Activated T-cell treated with anti-CD3 and anti-CD28 coated beads, Interleukin-2, amount 50 U/mL, for 4 hours (primary cell): Measurements from ENCODE around the gene UBE2E3. TPM values are rescaled to one million over a fixed set of nuclear protein-coding genes. Genes with fewer than 3 reads are reported as not detected.

Experiments
- ATAC-seq, 2 donors: fragments of 200-7000 bp; cut with Tn5 transposase; one replicate each; pipeline ENCODE4 v1.10.0; 2021
- DNase-seq: peaks from one replicate; pipeline ENCODE4 v3.0.0-alpha.2; 2020
- H3K27me3 Mint-ChIP-seq: one replicate; pipeline ENCODE4 v1.8.0; 2021; ENCODE audit warnings: low read depth, mixed read lengths
- H3K36me3 Mint-ChIP-seq: one replicate; pipeline ENCODE4 v1.8.0; 2022; ENCODE audit warnings: mixed read lengths; ENCODE audit not compliant: insufficient read depth
- H3K4me1 Mint-ChIP-seq: one replicate; pipeline ENCODE4 v1.8.0; 2021; ENCODE audit warnings: low read depth, mixed read lengths
- H3K4me3 Mint-ChIP-seq: one replicate; pipeline ENCODE4 v1.8.0; 2021; ENCODE audit warnings: mild to moderate bottlenecking, moderate library complexity, mixed read lengths
- H3K9me3 Mint-ChIP-seq: one replicate; pipeline ENCODE4 v1.8.0; 2021; ENCODE audit warnings: mixed read lengths
- total RNA-seq, 3 donors: library from RNA; stranded (reverse); gene quantifications; one replicate each; pipeline ENCODE4 v1.2.1, GENCODE V29; 2021

The UBE2E3 gene
- total RNA-seq, 3 donors from 2014 or later = 30.1 to 33.5 (median 30.7) TPM

DNA sequence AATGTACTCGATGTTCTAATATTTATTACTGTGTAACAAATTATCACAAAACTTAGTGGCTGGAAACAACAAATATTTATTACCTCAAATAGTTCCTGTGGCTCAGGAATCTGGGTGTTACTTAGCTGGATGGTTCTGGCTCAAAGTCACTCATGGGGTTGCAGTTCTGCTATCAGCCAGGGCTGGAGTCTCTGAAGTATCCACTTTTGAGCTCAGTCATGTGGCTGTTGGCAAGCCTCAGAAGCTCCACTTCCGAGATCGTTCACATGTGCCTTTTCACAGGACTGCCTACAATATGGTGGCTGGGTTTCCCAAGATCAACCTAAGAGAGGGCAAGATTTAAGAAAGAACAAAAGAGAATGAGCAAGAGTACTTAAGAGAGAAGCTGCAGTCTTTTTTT is 19.4 kb upstream of the UBE2E3 start:
- no peaks in the 10 kb centered on the region for H3K36me3 Mint-ChIP-seq
- H3K27me3 Mint-ChIP-seq = peaks cover 7% of the 10 kb centered on the region
- H3K4me3 Mint-ChIP-seq = no peak overlapping the region
- no peaks in the 10 kb centered on the region for H3K4me1 Mint-ChIP-seq
- DNase-seq (no peak), ATAC-seq (no peak)
- H3K9me3 Mint-ChIP-seq = no peaks in the 10 kb centered on the region

DNA sequence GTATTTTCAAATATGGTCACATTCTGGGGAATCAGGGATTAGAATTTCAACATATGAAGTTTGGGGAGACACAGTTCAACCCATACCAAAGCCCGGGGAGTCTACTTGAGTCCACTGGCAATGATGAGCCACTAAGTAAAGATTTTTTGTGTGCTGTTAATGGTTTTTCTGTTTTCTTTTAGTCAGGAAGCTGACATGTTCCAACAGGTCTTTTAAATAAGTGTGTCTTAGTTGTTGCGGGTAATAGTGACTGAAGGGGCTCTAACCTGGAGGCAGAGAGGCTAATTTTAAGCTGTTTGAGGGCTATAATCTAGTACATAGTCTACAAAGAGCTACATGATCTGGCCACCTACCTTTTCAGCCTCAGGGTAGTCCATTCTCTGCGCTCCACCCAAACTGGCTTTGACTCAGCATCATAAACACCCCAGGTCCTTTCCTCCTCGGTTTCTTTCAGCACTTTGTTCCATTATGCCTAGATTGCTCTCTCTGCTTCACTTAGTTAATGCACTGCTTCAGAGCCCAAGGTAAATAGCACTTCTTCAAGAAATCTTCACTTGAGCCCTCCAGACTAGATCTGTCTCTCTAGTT is 17.6 kb upstream of the UBE2E3 start:
- no peak overlapping the region for H3K4me3 Mint-ChIP-seq
- DNase-seq = no peak
- no peaks in the 10 kb centered on the region for H3K36me3 Mint-ChIP-seq
- no peak for ATAC-seq
- peaks cover 7% of the 10 kb centered on the region for H3K27me3 Mint-ChIP-seq
- no peaks in the 10 kb centered on the region for H3K9me3 Mint-ChIP-seq
- no peaks in the 10 kb centered on the region for H3K4me1 Mint-ChIP-seq

- H3K36me3 Mint-ChIP-seq = no peaks in the 10 kb centered on the region
- no peaks in the 10 kb centered on the region for H3K9me3 Mint-ChIP-seq
- no peaks in the 10 kb centered on the region for H3K4me1 Mint-ChIP-seq
- no peak overlapping the region for H3K4me3 Mint-ChIP-seq
- peaks cover 8% of the 10 kb centered on the region for H3K27me3 Mint-ChIP-seq
- DNase-seq = no peak
- ATAC-seq = no peak
These were observed 14.0 kb upstream of the UBE2E3 start for GRCh38 chr2:180966378-180966777.

GRCh38 chr2:180969124-180969523 is 11.3 kb upstream of the UBE2E3 start:
- no peaks in the 10 kb centered on the region for H3K4me1 Mint-ChIP-seq
- H3K27me3 Mint-ChIP-seq = peaks cover 3% of the 10 kb centered on the region
- H3K36me3 Mint-ChIP-seq = no peaks in the 10 kb centered on the region
- H3K9me3 Mint-ChIP-seq = no peaks in the 10 kb centered on the region
- ATAC-seq (no peak), DNase-seq (no peak)
- no peak overlapping the region for H3K4me3 Mint-ChIP-seq

- no peak for DNase-seq
- Mint-ChIP-seq H3K4me3 (no peak overlapping the region), H3K36me3 (no peaks in the 10 kb centered on the region), H3K9me3 (no peaks in the 10 kb centered on the region), H3K27me3 (peaks cover 3% of the 10 kb centered on the region), H3K4me1 (no peaks in the 10 kb centered on the region)
- no peak for ATAC-seq
These were observed 10.4 kb upstream of the UBE2E3 start for GRCh38 chr2:180970016-180970415.

- H3K9me3 Mint-ChIP-seq = no peaks in the 10 kb centered on the region
- H3K4me1 Mint-ChIP-seq = no peaks in the 10 kb centered on the region
- peaks cover 3% of the 10 kb centered on the region for H3K27me3 Mint-ChIP-seq
- no peak overlapping the region for H3K4me3 Mint-ChIP-seq
- no peak for ATAC-seq
- DNase-seq = no peak
- no peaks in the 10 kb centered on the region for H3K36me3 Mint-ChIP-seq
These were observed 8.6 kb upstream of the UBE2E3 start for GRCh38 chr2:180971811-180972210.

GRCh38 chr2:180975585-180975984 is 4.8 kb upstream of the UBE2E3 start:
- Mint-ChIP-seq H3K4me3 (no peak overlapping the region), H3K9me3 (no peaks in the 10 kb centered on the region), H3K27me3 (peaks cover 3% of the 10 kb centered on the region), H3K4me1 (peaks cover 7% of the 10 kb centered on the region), H3K36me3 (no peaks in the 10 kb centered on the region)
- DNase-seq (no peak), ATAC-seq (no peak)

DNA sequence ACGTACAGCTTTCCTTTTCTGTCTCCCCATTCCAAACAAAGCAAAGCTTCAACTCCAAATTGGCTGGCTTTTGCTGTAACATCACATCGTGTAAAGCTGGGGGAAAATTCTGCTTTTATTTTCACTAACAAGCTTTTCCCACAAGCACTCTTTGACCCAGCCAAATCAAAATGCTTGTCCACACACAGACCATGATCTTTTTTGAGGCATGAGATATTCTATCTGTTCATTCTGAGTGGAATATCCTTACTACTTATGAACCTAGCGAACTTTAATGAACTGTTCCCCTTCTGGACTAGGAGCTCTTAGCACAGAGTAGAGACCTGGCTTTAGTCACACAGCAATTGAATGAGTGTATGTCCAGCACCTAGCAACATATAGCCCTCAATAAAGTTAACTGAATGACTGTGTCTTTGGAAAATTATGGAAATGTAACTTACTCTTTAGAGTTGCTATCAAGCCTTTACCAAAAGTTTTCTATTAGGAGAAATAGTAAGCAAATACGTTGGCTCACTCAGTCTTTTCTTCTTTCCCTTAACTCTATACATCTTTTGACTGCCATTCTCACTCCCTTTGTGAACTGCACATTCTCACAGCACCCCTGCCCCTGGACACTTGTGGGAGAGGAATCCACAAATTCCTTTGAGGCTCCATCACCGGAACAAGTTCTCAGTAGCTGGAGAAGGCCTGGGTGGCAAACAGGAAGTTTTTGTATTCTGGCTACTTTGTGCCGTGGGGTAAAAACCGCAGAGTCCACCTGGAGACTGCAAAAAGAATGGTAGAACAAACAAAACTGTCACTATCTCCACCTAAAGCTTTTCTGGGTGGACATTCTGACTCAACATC is 1.3 kb upstream of the UBE2E3 start:
- no peak for DNase-seq
- Mint-ChIP-seq H3K4me1 (peaks cover 37% of the 10 kb centered on the region), H3K4me3 (peak overlapping the region; percentile 77), H3K27me3 (no peaks in the 10 kb centered on the region), H3K9me3 (no peaks in the 10 kb centered on the region), H3K36me3 (peaks cover 1% of the 10 kb centered on the region)
- no peak for ATAC-seq

- no peak for DNase-seq
- Mint-ChIP-seq H3K27me3 (no peaks in the 10 kb centered on the region), H3K4me3 (peak overlapping the region; percentile 77), H3K36me3 (peaks cover 1% of the 10 kb centered on the region), H3K9me3 (no peaks in the 10 kb centered on the region), H3K4me1 (peaks cover 40% of the 10 kb centered on the region)
- no peak for ATAC-seq
These were observed 678 bp upstream of the UBE2E3 start for GRCh38 chr2:180979749-180980105.

DNA sequence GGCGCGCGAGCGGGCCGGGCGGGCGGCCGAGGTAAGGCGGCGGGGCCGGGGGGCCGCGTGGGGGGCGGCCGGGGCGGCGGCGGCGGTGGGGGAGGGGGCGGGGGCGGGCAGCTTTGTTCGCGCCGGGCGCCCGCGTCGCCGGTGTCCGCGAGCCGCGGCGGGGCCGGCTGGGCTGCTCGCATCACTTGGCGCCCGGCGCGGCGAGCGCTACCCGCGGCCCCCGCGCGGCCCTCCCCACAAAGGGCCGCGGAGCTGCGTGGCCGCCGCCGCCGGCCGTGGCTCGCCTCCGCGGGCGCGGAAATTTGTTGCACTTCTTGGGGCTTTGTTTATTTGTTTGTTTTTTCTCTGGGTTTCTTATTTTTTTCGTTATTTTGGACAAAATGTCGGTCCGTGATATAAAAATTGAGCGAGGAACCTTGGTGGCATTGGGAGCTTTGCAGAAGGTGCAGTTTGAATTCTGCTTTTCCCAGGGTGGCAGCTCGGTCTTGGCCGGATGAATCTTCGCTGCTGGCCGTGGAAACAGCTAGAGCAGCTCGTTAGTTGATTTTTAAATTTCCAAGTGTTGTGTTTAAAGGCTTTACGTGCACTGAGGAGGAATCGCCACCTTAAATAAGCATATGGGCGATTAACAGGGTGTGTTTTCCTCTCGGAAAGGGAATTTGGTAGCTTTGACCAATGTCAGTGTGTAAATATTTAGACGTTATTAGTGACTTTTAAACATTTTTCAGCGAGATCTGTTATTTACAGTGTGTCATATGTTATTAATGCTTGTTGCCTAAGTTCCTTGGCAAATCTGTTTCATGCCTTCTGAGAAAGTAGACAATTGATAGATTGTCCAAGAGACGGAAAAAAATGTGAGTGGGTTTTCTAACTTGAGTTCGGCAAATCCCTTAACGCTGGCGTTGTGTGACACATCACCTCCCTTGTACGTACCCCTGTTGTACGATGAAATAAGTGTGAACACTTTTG is 822 bp downstream of the UBE2E3 start:
- DNase-seq (peak; percentile 19), ATAC-seq (peak; percentile 6 to 21)
- Mint-ChIP-seq H3K4me1 (peaks cover 50% of the 10 kb centered on the region), H3K36me3 (peaks cover 5% of the 10 kb centered on the region), H3K4me3 (peak overlapping the region; percentile 95), H3K9me3 (no peaks in the 10 kb centered on the region), H3K27me3 (no peaks in the 10 kb centered on the region)

DNA sequence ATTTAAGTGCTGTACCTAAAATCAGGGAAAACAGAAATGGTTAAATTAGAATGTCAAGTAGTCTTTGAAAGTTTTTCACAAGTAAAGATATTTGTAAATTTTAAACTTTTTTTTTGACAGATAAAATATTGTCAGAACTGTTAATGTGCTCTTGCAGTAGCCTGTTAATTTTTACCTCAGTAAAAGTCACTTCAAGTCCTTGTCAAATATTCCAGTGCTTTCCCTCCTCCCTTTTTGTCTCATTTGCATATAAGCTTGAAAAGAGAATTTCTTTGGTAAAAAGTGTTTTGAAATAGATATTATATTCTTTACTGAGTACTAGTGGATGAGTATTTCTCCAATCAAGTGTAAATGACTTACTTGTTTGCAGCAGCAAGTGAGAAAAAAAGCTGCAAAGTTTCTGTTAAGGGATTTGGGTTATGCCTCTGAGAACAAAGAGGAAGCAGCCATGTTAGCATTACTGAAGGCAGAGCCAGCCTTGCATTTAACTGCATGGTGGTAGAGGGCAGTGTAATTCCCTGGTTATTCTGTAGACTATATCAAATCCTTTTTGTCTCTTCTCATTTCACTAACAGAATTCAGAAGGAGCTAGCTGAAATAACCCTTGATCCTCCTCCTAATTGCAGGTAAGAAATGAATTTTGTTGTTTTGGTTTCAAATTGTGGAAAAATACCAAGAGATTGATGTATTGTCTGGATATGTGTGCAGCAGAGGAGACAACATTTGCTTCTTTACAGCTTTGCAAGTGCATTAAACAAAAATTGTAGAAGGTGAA is 3.2 kb downstream of the UBE2E3 start:
- ATAC-seq = no peak
- Mint-ChIP-seq H3K27me3 (no peaks in the 10 kb centered on the region), H3K4me1 (peaks cover 51% of the 10 kb centered on the region), H3K36me3 (peaks cover 5% of the 10 kb centered on the region), H3K4me3 (peak overlapping the region; percentile 33), H3K9me3 (no peaks in the 10 kb centered on the region)
- DNase-seq = no peak

- H3K4me3 Mint-ChIP-seq = no peak overlapping the region
- H3K36me3 Mint-ChIP-seq = peaks cover 17% of the 10 kb centered on the region
- DNase-seq (no peak), ATAC-seq (no peak)
- peaks cover 50% of the 10 kb centered on the region for H3K4me1 Mint-ChIP-seq
- H3K9me3 Mint-ChIP-seq = no peaks in the 10 kb centered on the region
- H3K27me3 Mint-ChIP-seq = no peaks in the 10 kb centered on the region
These were observed 5.5 kb downstream of the UBE2E3 start for GRCh38 chr2:180985771-180986395.

GRCh38 chr2:180987146-180987545 is 6.7 kb downstream of the UBE2E3 start:
- no peak for DNase-seq
- ATAC-seq = no peak
- Mint-ChIP-seq H3K9me3 (no peaks in the 10 kb centered on the region), H3K4me3 (no peak overlapping the region), H3K36me3 (peaks cover 21% of the 10 kb centered on the region), H3K4me1 (peaks cover 43% of the 10 kb centered on the region), H3K27me3 (no peaks in the 10 kb centered on the region)
